Lower leg skin (tissue), 3 donors: Measurements from ENCODE around the gene ZC3H18.

Source experiments
- CTCF ChIP-seq, 3 donors: fragments of 450-650 bp; IDR thresholded peaks; one replicate each; pipeline ENCODE4 v1.5.1; 2016; ENCODE audit warnings: antibody characterized with exemption in 3 of 3, mild to moderate bottlenecking in 3 of 3, moderate library complexity in 2 of 3
- POLR2A ChIP-seq, 2 donors: fragments of 450-650 bp; IDR thresholded peaks; one replicate each; pipeline ENCODE4 v1.6.1; 2016 to 2017; ENCODE audit warnings: antibody characterized with exemption in 2 of 2, mild to moderate bottlenecking in 1 of 2, moderate library complexity in 1 of 2

- TF ChIP-seq CTCF (IDR thresholded peaks at IDR 0.05), result no peak
- TF ChIP-seq POLR2A (IDR thresholded peaks at IDR 0.05), result no peak
These were observed 42.1 kb upstream of the ZC3H18 start for GRCh38 chr16:88527937-88528743.
